ENCODE data around the gene CERS1. TPM values are rescaled to one million over a fixed set of nuclear protein-coding genes. Genes with fewer than 3 reads are reported as not detected.

CERS1 gene
- polyA plus RNA-seq, 1 experiment: 1.8 TPM

DNA sequence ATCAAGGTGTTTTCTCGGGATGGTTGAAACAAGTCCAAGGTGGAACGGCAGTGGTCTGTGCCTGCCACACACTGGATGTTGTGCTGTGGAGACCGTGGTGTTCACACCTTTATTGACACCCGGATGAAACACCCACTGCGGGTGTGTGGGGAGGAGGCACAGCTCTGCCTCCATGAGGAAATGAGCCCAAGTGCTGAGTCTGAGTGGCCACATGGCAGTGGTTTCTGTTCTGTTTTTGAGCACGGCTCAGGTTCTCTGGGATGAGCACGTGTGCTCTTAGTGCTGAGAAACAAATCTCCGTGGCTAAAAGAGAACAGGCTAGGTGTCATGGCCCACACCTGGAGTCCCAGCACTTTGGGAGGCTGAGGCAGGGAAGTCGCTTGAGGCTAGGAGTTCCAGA, 34.7 kb downstream of the CERS1 start:
- Histone ChIP-seq H3K27ac (ENCODE audit: low read depth, low read length) (no peak overlapping the region), H3K9me3 (ENCODE audit: control insufficient read depth, insufficient read depth, low read length) (no peaks in the 10 kb centered on the region; the same call in 1 of the 2 replicates), H3K27me3 (ENCODE audit: control insufficient read depth, insufficient read depth, low read length) (no peaks in the 10 kb centered on the region), H3K4me3 (ENCODE audit: low read depth, low read length) (no peak overlapping the region)
- no peak for DNase-seq (ENCODE audit: low read depth, low spot score)
- CTCF ChIA-PET: interaction anchor here (6.2 kb wide), 1 partner anchor 13 kb away, joined by 38 read pairs; no protein-coding TSS in a partner anchor
- POLR2A ChIA-PET: no interaction called here
- TF ChIP-seq, protein P1, sequence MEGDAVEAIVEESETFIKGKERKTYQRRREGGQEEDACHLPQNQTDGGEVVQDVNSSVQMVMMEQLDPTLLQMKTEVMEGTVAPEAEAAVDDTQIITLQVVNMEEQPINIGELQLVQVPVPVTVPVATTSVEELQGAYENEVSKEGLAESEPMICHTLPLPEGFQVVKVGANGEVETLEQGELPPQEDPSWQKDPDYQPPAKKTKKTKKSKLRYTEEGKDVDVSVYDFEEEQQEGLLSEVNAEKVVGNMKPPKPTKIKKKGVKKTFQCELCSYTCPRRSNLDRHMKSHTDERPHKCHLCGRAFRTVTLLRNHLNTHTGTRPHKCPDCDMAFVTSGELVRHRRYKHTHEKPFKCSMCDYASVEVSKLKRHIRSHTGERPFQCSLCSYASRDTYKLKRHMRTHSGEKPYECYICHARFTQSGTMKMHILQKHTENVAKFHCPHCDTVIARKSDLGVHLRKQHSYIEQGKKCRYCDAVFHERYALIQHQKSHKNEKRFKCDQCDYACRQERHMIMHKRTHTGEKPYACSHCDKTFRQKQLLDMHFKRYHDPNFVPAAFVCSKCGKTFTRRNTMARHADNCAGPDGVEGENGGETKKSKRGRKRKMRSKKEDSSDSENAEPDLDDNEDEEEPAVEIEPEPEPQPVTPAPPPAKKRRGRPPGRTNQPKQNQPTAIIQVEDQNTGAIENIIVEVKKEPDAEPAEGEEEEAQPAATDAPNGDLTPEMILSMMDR (IDR thresholded peaks at IDR 0.05; ENCODE audit: low read depth, low read length): no peak

DNA sequence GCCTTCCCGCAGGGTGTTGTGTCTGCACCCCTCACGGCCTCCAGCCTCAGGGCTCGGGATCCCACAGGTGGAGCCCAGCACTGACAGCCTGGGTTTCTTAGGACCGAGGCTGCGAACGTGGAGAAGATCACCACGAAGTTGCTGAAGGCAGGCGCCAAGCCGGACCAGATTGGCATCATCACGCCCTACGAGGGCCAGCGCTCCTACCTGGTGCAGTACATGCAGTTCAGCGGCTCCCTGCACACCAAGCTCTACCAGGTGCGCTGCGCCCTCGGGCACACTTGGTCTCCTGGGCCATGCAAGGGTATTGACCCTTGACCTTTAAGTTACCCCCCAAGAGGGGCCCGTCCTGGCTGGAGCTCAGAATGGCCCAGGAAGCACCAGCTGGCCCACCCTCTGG, 35.2 kb downstream of the CERS1 start:
- Histone ChIP-seq H3K27ac (ENCODE audit: low read depth, low read length) (no peak overlapping the region), H3K9me3 (ENCODE audit: control insufficient read depth, insufficient read depth, low read length) (no peaks in the 10 kb centered on the region; the same call in 1 of the 2 replicates)
- CTCF ChIA-PET: interaction anchor here (6.2 kb wide), 1 partner anchor 13 kb away, joined by 38 read pairs; no protein-coding TSS in a partner anchor

DNA sequence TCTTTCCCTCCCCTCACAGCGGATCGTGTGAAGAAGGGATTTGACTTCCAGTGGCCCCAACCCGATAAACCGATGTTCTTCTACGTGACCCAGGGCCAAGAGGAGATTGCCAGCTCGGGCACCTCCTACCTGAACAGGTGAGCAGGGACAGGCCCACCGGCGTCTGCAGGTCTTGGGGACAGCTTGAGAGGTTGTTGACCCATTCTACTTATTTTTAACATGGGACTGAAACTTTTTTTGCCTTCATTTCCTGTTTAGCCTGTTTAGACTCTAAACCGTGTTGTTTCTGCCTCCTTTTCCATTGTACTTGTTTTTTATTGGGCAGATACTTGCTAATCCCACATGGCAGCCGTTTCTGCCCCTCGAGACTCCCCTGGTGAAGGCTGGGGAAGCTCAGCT, 35.7 kb downstream of the CERS1 start:
- H3K27ac ChIP-seq (ENCODE audit: low read depth, low read length): no peak overlapping the region
- TF ChIP-seq, protein P1 (IDR thresholded peaks at IDR 0.05; ENCODE audit: low read depth, low read length): no peak
- no peak for DNase-seq (ENCODE audit: low read depth, low spot score)
- H3K9me3 ChIP-seq (ENCODE audit: control insufficient read depth, insufficient read depth, low read length): no peaks in the 10 kb centered on the region; the same call in 1 of the 2 replicates
- H3K4me3 ChIP-seq (ENCODE audit: low read depth, low read length): no peak overlapping the region
- H3K27me3 ChIP-seq (ENCODE audit: control insufficient read depth, insufficient read depth, low read length): no peaks in the 10 kb centered on the region
- POLR2A ChIA-PET: no interaction called here
- CTCF ChIA-PET: interaction anchor here (1.4 to 6.2 kb wide), 2 partner anchors 13 to 271 kb away, joined by 3 to 38 read pairs; partner anchors contain the start of gene REX1BD

More for the DNA sequence above, 35.2 kb downstream of the CERS1 start:
- no peaks in the 10 kb centered on the region for H3K27me3 ChIP-seq (ENCODE audit: control insufficient read depth, insufficient read depth, low read length)
- DNase-seq (ENCODE audit: low read depth, low spot score): no peak
- no peak overlapping the region for H3K4me3 ChIP-seq (ENCODE audit: low read depth, low read length)
- TF ChIP-seq, protein P1 (IDR thresholded peaks at IDR 0.05; ENCODE audit: low read depth, low read length): no peak
- POLR2A ChIA-PET: no interaction called here

DNA sequence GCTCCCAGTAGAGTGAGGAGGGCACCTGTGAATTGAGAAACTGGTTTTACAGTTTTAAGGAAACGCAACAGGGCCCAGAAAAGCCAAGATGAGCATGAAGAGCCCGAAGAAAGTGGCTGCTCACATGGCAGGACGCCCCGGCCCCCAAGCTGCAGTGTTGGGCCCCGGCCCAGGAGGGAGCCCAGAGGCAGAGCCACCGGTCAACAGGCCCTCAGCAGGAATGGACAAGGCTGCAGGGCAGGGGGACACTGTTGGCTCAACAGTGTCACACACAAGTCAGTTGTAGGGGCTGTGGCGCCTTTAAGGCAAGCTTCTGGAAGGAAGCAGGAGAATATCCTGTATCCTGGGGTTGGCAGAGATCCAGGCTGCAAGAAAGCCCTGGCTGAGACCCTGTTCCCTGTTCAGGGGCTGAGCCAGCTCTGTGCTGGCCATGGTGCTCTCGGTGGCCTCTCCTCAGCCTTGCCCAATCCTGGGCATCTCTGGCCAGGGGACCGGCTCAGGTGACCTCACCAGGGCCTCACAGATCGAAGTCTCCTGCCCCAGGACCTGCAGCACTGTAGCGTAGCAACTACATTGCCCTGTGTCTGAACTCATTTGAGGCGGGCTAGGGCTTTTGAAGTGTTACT, 36.2 kb downstream of the CERS1 start:
- ChIA-PET POLR2A (no interaction called here), CTCF (interaction anchor here (1.4 to 6.2 kb wide), 2 partner anchors 12 to 271 kb away, joined by 3 to 38 read pairs; partner anchors contain the start of gene REX1BD)
- H3K9me3 ChIP-seq (ENCODE audit: control insufficient read depth, insufficient read depth, low read length): no peaks in the 10 kb centered on the region; the same call in 1 of the 2 replicates
- no peak overlapping the region for H3K27ac ChIP-seq (ENCODE audit: low read depth, low read length)
- no peaks in the 10 kb centered on the region for H3K27me3 ChIP-seq (ENCODE audit: control insufficient read depth, insufficient read depth, low read length)
- no peak overlapping the region for H3K4me3 ChIP-seq (ENCODE audit: low read depth, low read length)
- no peak for DNase-seq (ENCODE audit: low read depth, low spot score)
- TF ChIP-seq, protein P1 (IDR thresholded peaks at IDR 0.05; ENCODE audit: low read depth, low read length): no peak

Measured in AG04450 (cell line).